Left lung (tissue), 10 donors: ENCODE data around the gene MOB1B. TPM values are rescaled to one million over a fixed set of nuclear protein-coding genes. Genes with fewer than 3 reads are reported as not detected.

Experiments
- ATAC-seq: fragments of 200-7000 bp; cut with Tn5 transposase; one replicate; pipeline ENCODE4 v1.9.1; 2020; ENCODE audit warnings: moderate library complexity
- DNase-seq, 4 donors: peaks; one replicate each; pipeline ENCODE4 v3.0.0-alpha.2; 2013 to 2020
- H3K27ac ChIP-seq, 2 donors: fragments of 200-600 bp; sonication (generic) in 1 of 2; one replicate each; pipeline versions ENCODE4 v1.5.0 to v1.8.0; 2020 to 2021
- H3K27me3 ChIP-seq, 2 donors: fragments of 200-600 bp; sonication (generic) in 1 of 2; one replicate each; pipeline versions ENCODE4 v1.5.0 to v1.8.0; 2020 to 2021
- H3K36me3 ChIP-seq, 2 donors: fragments of 200-600 bp; sonication (generic) in 1 of 2; one replicate each; pipeline versions ENCODE4 v1.5.0 to v1.8.0; 2020 to 2021
- H3K4me1 ChIP-seq, 2 donors: fragments of 200-600 bp; one replicate each; pipeline ENCODE4 v1.8.0; 2021
- H3K4me3 ChIP-seq, 2 donors: fragments of 200-600 bp; sonication (generic) in 1 of 2; one replicate each; pipeline versions ENCODE4 v1.5.0 to v1.8.0; 2020 to 2021; ENCODE audit warnings: mild to moderate bottlenecking in 1 of 2
- H3K9me3 ChIP-seq, 2 donors: fragments of 200-600 bp; sonication (generic) in 1 of 2; one replicate each; pipeline versions ENCODE4 v1.5.0 to v1.8.0; 2020 to 2021
- CTCF ChIP-seq, 2 donors: fragments of 200-600 bp; sonication (generic) in 1 of 2; IDR thresholded peaks; one replicate each; pipeline versions ENCODE4 v1.5.0 to v1.8.0; 2021; ENCODE audit warnings: antibody characterized with exemption in 2 of 2
- intact Hi-C, 2 donors: fragments of 100-400 bp; cut with DNase I; formaldehyde crosslinking; loops; one replicate each; pipeline versions ENCODE4 v1.11.2 to v1.14.2; 2022
- polyA plus RNA-seq, 6 donors: library from polyadenylated mRNA; unstranded; fragments of 120-200 nt; gene quantifications; one replicate each; pipeline ENCODE4 v1.2.1, GENCODE V29; 2013; ENCODE audit not compliant: insufficient read length in 6 of 6
- total RNA-seq, 2 donors: library from RNA; stranded (reverse); fragmentation: NEBNext Ultra II Directional; extraction: Animal tissue kit (Norgen Biotek cat#: 25700); gene quantifications; one replicate each; pipeline ENCODE4 v1.2.1, GENCODE V29; 2021
- donor health status: DM: no; HTN: yes; CAD: no.
- donor health status: DM: no; HTN: no; CAD: no.

The MOB1B gene
- total and polyA plus RNA-seq, 8 donors = 28.3 to 51.3 (median 45.6) TPM

- Histone ChIP-seq H3K27ac (no peak overlapping the region), H3K4me1 (no peaks in the 10 kb centered on the region), H3K27me3 (no peaks in the 10 kb centered on the region), H3K36me3 (no peaks in the 10 kb centered on the region), H3K4me3 (no peak overlapping the region), H3K9me3 (no peaks in the 10 kb centered on the region)
- intact Hi-C loops = no loop called here
- DNase-seq (no peak), ATAC-seq (no peak)
- no peak for TF ChIP-seq CTCF (IDR thresholded peaks at IDR 0.05)
Observed at GRCh38 chr4:70920592-70920991, 18.4 kb downstream of the MOB1B start.

GRCh38 chr4:70925418-70925817 lies 23.2 kb downstream of the MOB1B start:
- Histone ChIP-seq H3K27me3 (no peaks in the 10 kb centered on the region), H3K27ac (no peak overlapping the region), H3K4me1 (peaks cover 5 to 26% of the 10 kb centered on the region in 2 donors), H3K4me3 (no peak overlapping the region), H3K36me3 (no peaks in the 10 kb centered on the region), H3K9me3 (no peaks in the 10 kb centered on the region)
- intact Hi-C loops = no loop called here
- ATAC-seq (no peak), DNase-seq (no peak)
- TF ChIP-seq CTCF (IDR thresholded peaks at IDR 0.05) = no peak

GRCh38 chr4:70925899-70926635 lies 23.9 kb downstream of the MOB1B start:
- DNase-seq = no peak

GRCh38 chr4:70927502-70928137 lies 25.5 kb downstream of the MOB1B start:
- no peaks in the 10 kb centered on the region for H3K9me3 ChIP-seq
- ATAC-seq = peak; percentile 92
- H3K4me1 ChIP-seq = peaks cover 5 to 35% of the 10 kb centered on the region in 2 donors
- no peak overlapping the region for H3K4me3 ChIP-seq
- TF ChIP-seq CTCF (IDR thresholded peaks at IDR 0.05) = no peak
- no peaks in the 10 kb centered on the region for H3K36me3 ChIP-seq
- no peaks in the 10 kb centered on the region for H3K27me3 ChIP-seq
- intact Hi-C loops = no loop called here
- peak in 1 of 4 donors; percentile 57 for DNase-seq
- H3K27ac ChIP-seq = peak overlapping the region in 1 of 2 donors; percentile 30

More at GRCh38 chr4:70925899-70926635, 23.9 kb downstream of the MOB1B start:
- H3K36me3 ChIP-seq = no peaks in the 10 kb centered on the region
- H3K4me3 ChIP-seq = no peak overlapping the region
- TF ChIP-seq CTCF (IDR thresholded peaks at IDR 0.05) = no peak
- no peaks in the 10 kb centered on the region for H3K9me3 ChIP-seq
- no peak for ATAC-seq
- no peaks in the 10 kb centered on the region for H3K27me3 ChIP-seq
- intact Hi-C loops = no loop called here
- no peak overlapping the region for H3K27ac ChIP-seq
- peaks cover 5 to 33% of the 10 kb centered on the region in 2 donors for H3K4me1 ChIP-seq

GRCh38 chr4:70930530-70931256 lies 28.5 kb downstream of the MOB1B start:
- no peaks in the 10 kb centered on the region for H3K9me3 ChIP-seq
- no peak overlapping the region for H3K4me3 ChIP-seq
- no peak overlapping the region for H3K27ac ChIP-seq
- no peak for TF ChIP-seq CTCF (IDR thresholded peaks at IDR 0.05)
- H3K27me3 ChIP-seq = no peaks in the 10 kb centered on the region
- ATAC-seq (no peak), DNase-seq (no peak)
- intact Hi-C loops = no loop called here
- peaks cover 5 to 34% of the 10 kb centered on the region in 2 donors for H3K4me1 ChIP-seq
- H3K36me3 ChIP-seq = no peaks in the 10 kb centered on the region
